Activated CD4-positive, alpha-beta T cell treated with anti-CD3 and anti-CD28 coated beads, Interleukin-2, Interleukin-4, amounts not matched to agents 100 ng/mL and 50 ng/mL, durations not matched to agents 16 hours and 8 hours (primary cell): Measurements from ENCODE around the gene ZNF792.
"Not testable (repeated sequence)": the region's sequence is repeated elsewhere in the genome, so short reads cannot be mapped to it uniquely, and the experiment has no call there.

ENCODE experiments used
- DNase-seq: peaks from one replicate; pipeline ENCODE4 v3.0.0-alpha.2; 2020; ENCODE audit warnings: low spot score

The ZNF792 gene

GRCh38 chr19:34970185-34970780 lies 6.3 kb upstream of the ZNF792 start:
- not testable (repeated sequence) for DNase-seq

- no peak for DNase-seq
Observed at GRCh38 chr19:34969721-34970120, 5.7 kb upstream of the ZNF792 start.

GRCh38 chr19:34967551-34967950 lies 3.5 kb upstream of the ZNF792 start:
- no peak for DNase-seq

- DNase-seq: not testable (repeated sequence)
Observed at GRCh38 chr19:34965505-34965904, 1.5 kb upstream of the ZNF792 start.

GRCh38 chr19:34964598-34964997 lies 569 bp upstream of the ZNF792 start:
- no peak for DNase-seq

GRCh38 chr19:34962687-34963572 lies 1.1 kb downstream of the ZNF792 start:
- no peak for DNase-seq

GRCh38 chr19:34961775-34962686 lies 2.0 kb downstream of the ZNF792 start:
- DNase-seq: peak; percentile 48

GRCh38 chr19:34960940-34961679 lies 2.9 kb downstream of the ZNF792 start:
- DNase-seq: no peak

GRCh38 chr19:34960103-34960805 lies 3.8 kb downstream of the ZNF792 start:
- DNase-seq: no peak

GRCh38 chr19:34959021-34959420 lies 5.0 kb downstream of the ZNF792 start:
- DNase-seq: no peak

- no peak for DNase-seq
Observed at GRCh38 chr19:34957830-34958751, 5.9 kb downstream of the ZNF792 start.

- DNase-seq: no peak
Observed at GRCh38 chr19:34953092-34953491, 10.9 kb downstream of the ZNF792 start.

- DNase-seq: no peak
Observed at GRCh38 chr19:34943861-34944573, 20.0 kb downstream of the ZNF792 start.

- DNase-seq: no peak
Observed at GRCh38 chr19:34938886-34939285, 25.1 kb downstream of the ZNF792 start.

- DNase-seq: no peak
Observed at GRCh38 chr19:34936184-34936583, 27.8 kb downstream of the ZNF792 start.

- no peak for DNase-seq
Observed at GRCh38 chr19:34932494-34932893, 31.5 kb downstream of the ZNF792 start.

- peak; percentile 82 for DNase-seq
Observed at GRCh38 chr19:34926685-34927375, 37.2 kb downstream of the ZNF792 start, which contains the start of gene ZNF30. ZNF30 (plus strand) TSS chr19:34926903; CDS start chr19:34929948, 3,045 bp downstream.

GRCh38 chr19:34926361-34926684 lies 37.7 kb downstream of the ZNF792 start:
- DNase-seq: no peak
